ENCODE measurements around the gene PCDH15.

GRCh38 chr10:54667136-54667535 is 133.9 kb downstream of the PCDH15 start:
- TF ChIP-seq CTCF (IDR thresholded peaks at IDR 0.05) (no peak), POLR2A (IDR thresholded peaks at IDR 0.05) (no peak)
